Measurements from ENCODE around the gene LAIR1. TPM values are rescaled to one million over a fixed set of nuclear protein-coding genes. Genes with fewer than 3 reads are reported as not detected.

The LAIR1 gene
- polyA plus RNA-seq, 1 of the 3 experiments (the other 2 are of a cell fraction): not detected

DNA sequence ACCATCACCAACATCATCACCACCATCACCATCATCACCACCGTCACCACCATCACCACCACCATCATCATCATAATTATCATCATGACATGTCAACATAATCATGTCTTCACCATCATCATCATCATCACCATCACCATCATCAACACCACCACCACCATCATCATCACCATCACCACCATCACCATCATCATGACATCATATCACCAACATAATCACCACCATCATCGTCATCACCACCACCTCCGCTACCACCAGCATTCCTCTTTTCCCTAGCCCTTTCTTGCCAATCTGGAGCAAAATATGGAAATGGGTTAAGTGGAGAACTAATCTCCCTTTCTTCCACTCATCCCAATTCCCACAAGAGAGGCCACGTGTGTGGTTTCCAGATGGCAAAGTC lies 49.4 kb upstream of the LAIR1 start:
- Histone ChIP-seq H3K9ac (no peak overlapping the region), H3K4me3 (ENCODE audit: low read depth in 2 of 2, low read length in 1 of 2) (no peak overlapping the region), H3K79me2 (ENCODE audit: insufficient read depth) (no peaks in the 10 kb centered on the region), H3K27ac (ENCODE audit: low read depth in 2 of 2, low read length in 1 of 2) (no peak overlapping the region), H3K9me3 (no peaks in the 10 kb centered on the region), H2AFZ (ENCODE audit: low read depth) (no peak overlapping the region), H3K4me1 (ENCODE audit: control insufficient read depth in 1 of 2, insufficient read depth in 2 of 2, low read depth in 1 of 2, low read length in 1 of 2) (no peaks in the 10 kb centered on the region), H3K4me2 (no peak overlapping the region), H3K36me3 (replicated peaks in 1 of 2; ENCODE audit: control insufficient read depth in 1 of 2, insufficient read depth in 2 of 2, low read length in 1 of 2) (no peaks in the 10 kb centered on the region), H3K27me3 (ENCODE audit: insufficient read depth) (peaks cover 41% of the 10 kb centered on the region), H3F3A (replicated peaks; ENCODE audit: insufficient read depth) (peaks cover 5% of the 10 kb centered on the region), H3K9me2 (no peaks in the 10 kb centered on the region), H4K20me1 (ENCODE audit: insufficient read depth) (no peaks in the 10 kb centered on the region)
- ChIA-PET POLR2A (no interaction called here), CTCF (no interaction called here)
- 54% methylated on average over 4 of the region's 4 CpGs for WGBS (ENCODE audit: low lambda C conversion rate)
- no peak for DNase-seq
- TF ChIP-seq FOXM1 (IDR thresholded peaks at IDR 0.05; ENCODE audit: low read depth) (no peak), RCOR1 (IDR thresholded peaks at IDR 0.05; ENCODE audit: low read length) (no peak), MEF2A (IDR thresholded peaks at IDR 0.05; ENCODE audit: borderline replicate concordance, low read depth) (no peak), RFX5 (IDR thresholded peaks at IDR 0.05; ENCODE audit: low read length) (no peak), NRF1 (IDR thresholded peaks at IDR 0.05; ENCODE audit: low read depth, low read length) (no peak), FOXJ3 (CRISPR knock-in tag; IDR thresholded peaks at IDR 0.05) (no peak), MAX (IDR thresholded peaks at IDR 0.05; ENCODE audit: low read depth) (no peak), YY1 (IDR thresholded peaks at IDR 0.05; ENCODE audit: low read depth) (no peak), TCF12 (IDR thresholded peaks at IDR 0.05) (no peak), ZBTB33 (IDR thresholded peaks at IDR 0.05; ENCODE audit: borderline replicate concordance, low read depth) (no peak), GATA2 (CRISPR knock-in tag; IDR thresholded peaks at IDR 0.05) (no peak), MXI1 (IDR thresholded peaks at IDR 0.05; ENCODE audit: low read depth, low read length) (no peak), JUND (IDR thresholded peaks at IDR 0.05) (no peak)
- TF ChIP-seq, protein P1, sequence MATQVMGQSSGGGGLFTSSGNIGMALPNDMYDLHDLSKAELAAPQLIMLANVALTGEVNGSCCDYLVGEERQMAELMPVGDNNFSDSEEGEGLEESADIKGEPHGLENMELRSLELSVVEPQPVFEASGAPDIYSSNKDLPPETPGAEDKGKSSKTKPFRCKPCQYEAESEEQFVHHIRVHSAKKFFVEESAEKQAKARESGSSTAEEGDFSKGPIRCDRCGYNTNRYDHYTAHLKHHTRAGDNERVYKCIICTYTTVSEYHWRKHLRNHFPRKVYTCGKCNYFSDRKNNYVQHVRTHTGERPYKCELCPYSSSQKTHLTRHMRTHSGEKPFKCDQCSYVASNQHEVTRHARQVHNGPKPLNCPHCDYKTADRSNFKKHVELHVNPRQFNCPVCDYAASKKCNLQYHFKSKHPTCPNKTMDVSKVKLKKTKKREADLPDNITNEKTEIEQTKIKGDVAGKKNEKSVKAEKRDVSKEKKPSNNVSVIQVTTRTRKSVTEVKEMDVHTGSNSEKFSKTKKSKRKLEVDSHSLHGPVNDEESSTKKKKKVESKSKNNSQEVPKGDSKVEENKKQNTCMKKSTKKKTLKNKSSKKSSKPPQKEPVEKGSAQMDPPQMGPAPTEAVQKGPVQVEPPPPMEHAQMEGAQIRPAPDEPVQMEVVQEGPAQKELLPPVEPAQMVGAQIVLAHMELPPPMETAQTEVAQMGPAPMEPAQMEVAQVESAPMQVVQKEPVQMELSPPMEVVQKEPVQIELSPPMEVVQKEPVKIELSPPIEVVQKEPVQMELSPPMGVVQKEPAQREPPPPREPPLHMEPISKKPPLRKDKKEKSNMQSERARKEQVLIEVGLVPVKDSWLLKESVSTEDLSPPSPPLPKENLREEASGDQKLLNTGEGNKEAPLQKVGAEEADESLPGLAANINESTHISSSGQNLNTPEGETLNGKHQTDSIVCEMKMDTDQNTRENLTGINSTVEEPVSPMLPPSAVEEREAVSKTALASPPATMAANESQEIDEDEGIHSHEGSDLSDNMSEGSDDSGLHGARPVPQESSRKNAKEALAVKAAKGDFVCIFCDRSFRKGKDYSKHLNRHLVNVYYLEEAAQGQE (IDR thresholded peaks at IDR 0.05; ENCODE audit: low read depth, low read length): no peak

- Histone ChIP-seq H3K36me3 (replicated peaks in 1 of 2; ENCODE audit: control insufficient read depth in 1 of 2, insufficient read depth in 2 of 2, low read length in 1 of 2) (no peaks in the 10 kb centered on the region), H3K27ac (ENCODE audit: low read depth in 2 of 2, low read length in 1 of 2) (no peak overlapping the region), H2AFZ (ENCODE audit: low read depth) (no peak overlapping the region), H3K79me2 (ENCODE audit: insufficient read depth) (no peaks in the 10 kb centered on the region), H3K4me2 (no peak overlapping the region), H3K4me1 (ENCODE audit: control insufficient read depth in 1 of 2, insufficient read depth in 2 of 2, low read depth in 1 of 2, low read length in 1 of 2) (no peaks in the 10 kb centered on the region), H3K9ac (no peak overlapping the region), H3K9me3 (no peaks in the 10 kb centered on the region), H3K27me3 (ENCODE audit: insufficient read depth) (peaks cover 29% of the 10 kb centered on the region), H4K20me1 (ENCODE audit: insufficient read depth) (no peaks in the 10 kb centered on the region), H3F3A (replicated peaks; ENCODE audit: insufficient read depth) (peaks cover 8% of the 10 kb centered on the region), H3K4me3 (ENCODE audit: low read depth in 2 of 2, low read length in 1 of 2) (no peak overlapping the region), H3K9me2 (no peaks in the 10 kb centered on the region)
- ChIA-PET CTCF (no interaction called here), POLR2A (no interaction called here)
- 7% methylated on average over 4 of the region's 4 CpGs for WGBS (ENCODE audit: low lambda C conversion rate)
- DNase-seq: no peak
- TF ChIP-seq FOSL2 (IDR thresholded peaks at IDR 0.05; ENCODE audit: borderline replicate concordance, low read depth): no peak
- TF ChIP-seq ZBTB33 (IDR thresholded peaks at IDR 0.05; ENCODE audit: borderline replicate concordance, low read depth): no peak
- no peak for TF ChIP-seq YY1 (IDR thresholded peaks at IDR 0.05; ENCODE audit: low read depth)
- no peak for TF ChIP-seq SIN3A (IDR thresholded peaks at IDR 0.05; ENCODE audit: borderline replicate concordance, low read depth, low read length)
- TF ChIP-seq GABPA (IDR thresholded peaks at IDR 0.05; ENCODE audit: low read depth): no peak
- TF ChIP-seq POLR2AphosphoS5 (IDR thresholded peaks at IDR 0.05; ENCODE audit: low read depth, low read length): no peak
- TF ChIP-seq, protein P2, sequence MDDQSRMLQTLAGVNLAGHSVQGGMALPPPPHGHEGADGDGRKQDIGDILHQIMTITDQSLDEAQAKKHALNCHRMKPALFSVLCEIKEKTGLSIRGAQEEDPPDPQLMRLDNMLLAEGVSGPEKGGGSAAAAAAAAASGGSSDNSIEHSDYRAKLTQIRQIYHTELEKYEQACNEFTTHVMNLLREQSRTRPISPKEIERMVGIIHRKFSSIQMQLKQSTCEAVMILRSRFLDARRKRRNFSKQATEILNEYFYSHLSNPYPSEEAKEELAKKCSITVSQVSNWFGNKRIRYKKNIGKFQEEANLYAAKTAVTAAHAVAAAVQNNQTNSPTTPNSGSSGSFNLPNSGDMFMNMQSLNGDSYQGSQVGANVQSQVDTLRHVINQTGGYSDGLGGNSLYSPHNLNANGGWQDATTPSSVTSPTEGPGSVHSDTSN (IDR thresholded peaks at IDR 0.05): no peak
- TF ChIP-seq, protein P3, sequence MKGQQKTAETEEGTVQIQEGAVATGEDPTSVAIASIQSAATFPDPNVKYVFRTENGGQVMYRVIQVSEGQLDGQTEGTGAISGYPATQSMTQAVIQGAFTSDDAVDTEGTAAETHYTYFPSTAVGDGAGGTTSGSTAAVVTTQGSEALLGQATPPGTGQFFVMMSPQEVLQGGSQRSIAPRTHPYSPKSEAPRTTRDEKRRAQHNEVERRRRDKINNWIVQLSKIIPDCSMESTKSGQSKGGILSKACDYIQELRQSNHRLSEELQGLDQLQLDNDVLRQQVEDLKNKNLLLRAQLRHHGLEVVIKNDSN (IDR thresholded peaks at IDR 0.05; ENCODE audit: borderline replicate concordance, low read depth): no peak
- TF ChIP-seq NRF1 (IDR thresholded peaks at IDR 0.05; ENCODE audit: low read depth, low read length): no peak
These were observed 48.1 kb upstream of the LAIR1 start for GRCh38 chr19:54412877-54413276.
